ENCODE results near the gene FAM131C.

FAM131C gene

GRCh38 chr1:16011936-16012589, 61.4 kb downstream of the FAM131C start:
- DNase-seq (ENCODE audit: low spot score), result no peak
- TF ChIP-seq, protein P1, sequence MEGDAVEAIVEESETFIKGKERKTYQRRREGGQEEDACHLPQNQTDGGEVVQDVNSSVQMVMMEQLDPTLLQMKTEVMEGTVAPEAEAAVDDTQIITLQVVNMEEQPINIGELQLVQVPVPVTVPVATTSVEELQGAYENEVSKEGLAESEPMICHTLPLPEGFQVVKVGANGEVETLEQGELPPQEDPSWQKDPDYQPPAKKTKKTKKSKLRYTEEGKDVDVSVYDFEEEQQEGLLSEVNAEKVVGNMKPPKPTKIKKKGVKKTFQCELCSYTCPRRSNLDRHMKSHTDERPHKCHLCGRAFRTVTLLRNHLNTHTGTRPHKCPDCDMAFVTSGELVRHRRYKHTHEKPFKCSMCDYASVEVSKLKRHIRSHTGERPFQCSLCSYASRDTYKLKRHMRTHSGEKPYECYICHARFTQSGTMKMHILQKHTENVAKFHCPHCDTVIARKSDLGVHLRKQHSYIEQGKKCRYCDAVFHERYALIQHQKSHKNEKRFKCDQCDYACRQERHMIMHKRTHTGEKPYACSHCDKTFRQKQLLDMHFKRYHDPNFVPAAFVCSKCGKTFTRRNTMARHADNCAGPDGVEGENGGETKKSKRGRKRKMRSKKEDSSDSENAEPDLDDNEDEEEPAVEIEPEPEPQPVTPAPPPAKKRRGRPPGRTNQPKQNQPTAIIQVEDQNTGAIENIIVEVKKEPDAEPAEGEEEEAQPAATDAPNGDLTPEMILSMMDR (IDR thresholded peaks at IDR 0.05), result no peak
- peak overlapping the region; percentile 55 for H3K4me3 ChIP-seq
- peak overlapping the region; percentile 98 for H3K27ac ChIP-seq

DNA sequence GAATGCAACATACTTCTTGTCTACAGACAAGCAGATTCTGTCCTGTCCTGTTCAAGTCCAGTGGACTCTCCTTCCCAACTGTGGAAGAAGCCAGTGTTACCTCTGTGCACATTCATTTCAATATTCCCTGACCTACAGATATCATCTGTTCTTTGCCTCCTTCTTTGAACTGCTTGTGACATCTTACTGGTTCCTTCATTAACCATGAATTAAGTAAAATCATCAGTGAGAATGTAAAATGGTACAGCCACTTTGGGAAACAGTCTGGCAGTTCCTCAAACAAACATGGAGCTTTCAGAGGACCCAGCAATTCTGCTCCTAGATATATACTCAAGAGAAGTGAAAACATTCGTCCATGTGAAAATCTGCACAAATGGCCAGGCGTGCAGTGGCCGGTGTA, 62.6 kb downstream of the FAM131C start:
- no peak overlapping the region for H3K27ac ChIP-seq
- H3K4me3 ChIP-seq, result no peak overlapping the region
- no peak for DNase-seq (ENCODE audit: low spot score)
- TF ChIP-seq, protein P1 (IDR thresholded peaks at IDR 0.05), result no peak

- DNase-seq (ENCODE audit: low spot score), result no peak
- Histone ChIP-seq H3K4me3 (no peak overlapping the region), H3K27ac (no peak overlapping the region)
- TF ChIP-seq, protein P1 (IDR thresholded peaks at IDR 0.05), result no peak
These were observed 63.8 kb downstream of the FAM131C start for GRCh38 chr1:16009678-16010077.

DNA sequence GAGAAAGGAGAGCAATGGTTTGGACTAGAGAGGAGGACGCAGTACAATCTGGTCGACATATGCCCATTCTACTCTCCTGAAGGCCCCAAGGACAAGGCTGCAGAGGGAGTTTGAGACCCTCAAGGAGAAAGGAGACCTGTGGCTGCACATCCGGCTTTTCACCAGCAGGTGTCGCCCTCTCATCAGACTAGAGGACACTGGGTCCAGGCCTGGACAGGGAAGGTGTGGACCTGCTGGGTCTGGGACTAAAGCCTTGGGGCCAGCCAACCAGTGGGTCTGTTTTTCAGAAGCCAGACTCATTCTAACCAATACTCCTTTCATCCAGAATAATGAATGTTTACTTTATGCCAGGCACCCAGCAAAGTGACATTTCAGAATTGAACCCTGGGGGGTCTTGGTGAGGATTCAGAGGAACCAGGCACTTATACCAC, 64.4 kb downstream of the FAM131C start:
- Histone ChIP-seq H3K27ac (no peak overlapping the region), H3K4me3 (no peak overlapping the region)
- DNase-seq (ENCODE audit: low spot score), result no peak
- TF ChIP-seq, protein P1 (IDR thresholded peaks at IDR 0.05), result peak; percentile 84
